LNCAP (cell line): Measurements from ENCODE around the gene CST4.

Experiments
- TF ChIP-seq, protein P1 (sequence below): fragments of 450-650 bp; IDR thresholded peaks from 2 replicates; pipeline ENCODE4 v1.5.1; 2017; ENCODE audit warnings: mild to moderate bottlenecking

The CST4 gene

DNA sequence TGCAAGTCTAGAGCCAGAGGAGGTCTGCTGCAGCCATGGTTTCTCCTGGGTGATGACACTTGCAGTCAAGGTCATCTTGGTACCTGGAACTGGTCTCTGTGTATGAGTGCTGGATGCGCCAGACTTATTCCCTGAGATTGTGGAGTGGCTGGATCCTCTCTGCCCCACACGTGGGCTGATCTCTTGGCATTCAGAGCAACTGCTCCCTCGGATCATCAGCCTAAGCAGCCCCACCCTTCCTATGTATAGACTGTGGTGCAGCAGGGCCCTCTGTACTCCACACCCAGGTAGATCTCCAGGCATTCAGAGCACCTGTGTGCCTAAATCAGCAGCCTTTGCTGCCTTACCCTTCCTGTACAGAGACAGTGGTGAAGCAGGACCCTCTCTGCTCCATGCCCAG, 12.1 kb upstream of the CST4 start:
- TF ChIP-seq, protein P1, sequence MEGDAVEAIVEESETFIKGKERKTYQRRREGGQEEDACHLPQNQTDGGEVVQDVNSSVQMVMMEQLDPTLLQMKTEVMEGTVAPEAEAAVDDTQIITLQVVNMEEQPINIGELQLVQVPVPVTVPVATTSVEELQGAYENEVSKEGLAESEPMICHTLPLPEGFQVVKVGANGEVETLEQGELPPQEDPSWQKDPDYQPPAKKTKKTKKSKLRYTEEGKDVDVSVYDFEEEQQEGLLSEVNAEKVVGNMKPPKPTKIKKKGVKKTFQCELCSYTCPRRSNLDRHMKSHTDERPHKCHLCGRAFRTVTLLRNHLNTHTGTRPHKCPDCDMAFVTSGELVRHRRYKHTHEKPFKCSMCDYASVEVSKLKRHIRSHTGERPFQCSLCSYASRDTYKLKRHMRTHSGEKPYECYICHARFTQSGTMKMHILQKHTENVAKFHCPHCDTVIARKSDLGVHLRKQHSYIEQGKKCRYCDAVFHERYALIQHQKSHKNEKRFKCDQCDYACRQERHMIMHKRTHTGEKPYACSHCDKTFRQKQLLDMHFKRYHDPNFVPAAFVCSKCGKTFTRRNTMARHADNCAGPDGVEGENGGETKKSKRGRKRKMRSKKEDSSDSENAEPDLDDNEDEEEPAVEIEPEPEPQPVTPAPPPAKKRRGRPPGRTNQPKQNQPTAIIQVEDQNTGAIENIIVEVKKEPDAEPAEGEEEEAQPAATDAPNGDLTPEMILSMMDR: no peak

DNA sequence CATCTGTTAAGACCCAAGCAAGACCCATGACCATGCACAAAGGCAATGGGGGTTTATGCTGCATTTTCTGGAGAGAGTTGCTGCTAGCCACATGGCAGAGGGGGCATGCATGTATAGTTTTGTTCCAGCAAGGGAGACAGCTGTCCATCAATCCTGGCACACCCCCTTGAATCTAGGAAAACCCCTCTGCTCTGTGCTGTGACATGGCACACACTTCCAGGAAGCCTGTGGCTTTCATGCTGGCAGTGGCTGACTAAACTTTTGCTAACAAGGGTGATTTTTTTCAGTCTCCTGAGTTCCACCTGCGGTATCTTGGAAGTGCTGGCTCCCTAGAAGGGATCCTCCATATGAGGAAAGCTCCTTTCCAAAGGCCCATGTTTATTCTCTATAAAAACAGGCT, 9.1 kb upstream of the CST4 start:
- TF ChIP-seq, protein P1: no peak

DNA sequence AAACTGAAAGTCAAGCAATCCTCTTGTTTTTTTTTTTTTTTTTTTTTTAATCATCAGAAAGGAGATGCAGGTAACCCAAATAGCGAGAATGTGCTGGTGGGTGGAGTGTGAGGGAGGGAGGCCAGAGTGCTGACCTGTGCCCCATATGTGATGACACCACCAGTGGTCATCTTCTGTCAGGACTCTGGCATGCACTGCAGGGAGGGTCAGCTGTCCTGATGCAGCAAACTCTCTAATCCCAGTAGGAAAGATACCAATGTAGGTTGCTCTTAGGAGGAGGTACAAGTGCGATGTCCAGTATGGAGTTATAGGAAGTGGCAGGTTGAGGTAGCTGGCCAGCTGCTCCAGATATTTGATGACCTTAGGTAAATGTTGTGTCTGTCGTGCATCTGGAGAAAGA, 2.8 kb upstream of the CST4 start:
- TF ChIP-seq, protein P1: no peak

DNA sequence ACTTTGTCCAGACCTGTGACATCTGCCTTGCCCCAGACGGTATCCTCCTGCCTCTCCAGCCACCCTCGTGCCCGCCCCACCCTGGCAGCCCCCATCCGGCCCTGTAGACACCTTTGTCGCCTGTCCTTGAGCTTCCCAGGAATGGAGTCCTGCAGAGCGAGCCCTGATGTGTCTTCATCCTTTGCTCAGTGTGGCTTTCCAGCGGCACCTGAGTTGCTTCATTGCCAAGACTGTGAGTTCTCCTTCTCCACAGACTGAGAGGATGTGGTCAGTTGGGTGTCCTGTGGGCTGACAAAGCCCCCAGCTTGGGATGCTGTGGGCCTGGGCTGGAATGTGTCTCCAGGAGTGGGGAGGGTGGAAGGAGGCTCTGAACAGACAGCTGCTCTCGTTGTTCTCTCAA, 1.7 kb upstream of the CST4 start:
- TF ChIP-seq, protein P1: no peak

DNA sequence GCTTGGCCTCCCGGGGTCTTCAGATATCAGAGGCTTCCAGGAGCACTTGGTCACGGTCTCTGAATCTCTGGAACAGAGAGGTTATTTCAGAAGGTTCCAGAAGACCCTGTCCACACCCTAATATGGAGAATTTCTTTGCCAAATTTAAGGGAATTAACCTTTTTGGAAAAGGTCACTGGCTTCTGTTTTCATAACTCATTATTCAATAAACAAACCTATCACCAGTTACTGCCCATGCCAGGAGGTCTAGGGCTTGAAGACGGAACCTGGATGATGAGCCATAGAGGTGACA, 507 bp upstream of the CST4 start:
- TF ChIP-seq, protein P1: no peak

DNA sequence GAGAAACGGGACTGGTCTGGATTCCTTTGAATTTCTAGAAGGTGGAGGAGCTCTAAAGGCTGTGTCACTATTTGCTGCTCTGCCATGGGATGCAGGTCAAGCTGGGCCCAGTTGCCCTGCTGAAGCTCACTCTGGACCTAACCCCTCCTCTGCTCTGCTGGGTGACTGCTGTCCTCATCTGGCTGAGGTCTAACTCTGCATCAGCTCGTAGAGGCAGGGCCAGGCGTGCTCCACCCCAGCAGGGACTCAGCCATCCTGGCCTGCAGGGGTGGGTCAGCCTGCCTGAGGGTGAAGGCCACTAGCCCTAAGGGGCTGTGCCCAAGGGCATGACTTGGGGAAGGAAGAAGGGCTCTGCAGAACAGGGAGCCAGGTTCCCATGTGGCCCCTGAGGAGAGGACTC, 852 bp downstream of the CST4 start:
- TF ChIP-seq, protein P1: no peak

DNA sequence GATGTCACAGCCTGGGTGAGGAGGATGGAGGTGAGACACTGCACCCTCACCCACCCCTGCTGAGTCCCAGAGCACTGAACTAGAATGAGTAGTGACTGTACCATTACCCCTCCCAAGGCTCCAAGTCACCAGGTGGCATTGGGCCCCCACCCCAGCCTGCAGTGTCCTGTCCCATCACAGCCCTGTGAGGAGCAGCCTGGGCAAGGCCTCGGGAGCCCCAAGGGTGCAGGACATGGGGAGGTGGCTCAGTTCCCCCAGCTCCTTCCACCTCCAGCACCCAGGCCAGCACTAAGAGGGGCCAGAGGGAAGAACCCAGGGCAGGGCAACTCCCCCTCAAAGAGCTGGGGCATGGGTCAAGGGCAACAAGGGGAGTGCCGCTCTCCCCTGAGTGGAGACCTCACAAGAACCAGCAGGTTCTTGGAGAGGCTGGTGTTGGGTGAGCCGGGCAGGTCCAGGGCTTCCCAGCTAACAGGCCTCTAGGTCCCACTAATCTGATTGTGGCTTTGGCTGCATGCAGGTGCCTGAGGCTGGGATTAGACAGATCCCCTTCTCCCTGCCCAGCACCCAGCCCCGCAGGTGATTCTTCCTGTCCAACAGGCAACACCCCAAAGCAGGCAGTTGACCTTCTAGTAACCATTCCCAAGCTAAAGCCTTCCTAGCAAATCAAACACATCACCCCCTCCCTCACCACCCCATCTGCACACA, 2.6 kb downstream of the CST4 start:
- TF ChIP-seq, protein P1: no peak

DNA sequence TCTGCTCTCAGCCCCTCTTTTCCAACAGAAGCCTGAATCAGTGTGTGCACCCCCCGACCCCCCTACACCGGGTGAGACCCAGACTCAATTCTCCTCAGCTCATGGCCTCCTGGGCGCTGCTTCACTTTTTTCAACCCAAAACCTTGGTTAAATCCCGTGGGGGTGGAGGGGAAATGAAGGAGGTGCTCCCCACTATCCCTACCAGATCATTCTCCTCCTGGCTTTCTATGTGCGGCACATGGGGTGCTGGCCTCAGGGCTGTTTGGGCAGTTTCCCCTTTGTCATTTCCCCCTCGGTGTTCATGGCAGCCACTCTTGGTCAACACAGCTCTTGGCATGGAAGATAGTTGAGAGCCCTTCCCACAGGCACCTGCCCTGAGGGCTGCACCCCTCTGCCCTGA, 4.6 kb downstream of the CST4 start:
- TF ChIP-seq, protein P1: no peak
